HUES48 (cell line): ENCODE data around the gene SAP30.

ENCODE experiments used
- H3K27ac ChIP-seq: one replicate; pipeline ENCODE4 v1.7.0; 2013; ENCODE audit warnings: low read depth, low read length, inconsistent platforms
- H3K27me3 ChIP-seq: 2 replicates; pipeline ENCODE4 v1.6.1; 2013; ENCODE audit warnings: mild to moderate bottlenecking, low read length; ENCODE audit not compliant: control insufficient read depth, insufficient read depth
- H3K36me3 ChIP-seq: 2 replicates; pipeline ENCODE4 v1.6.1; 2013; ENCODE audit warnings: low read length; ENCODE audit not compliant: control insufficient read depth, insufficient read depth
- H3K4me1 ChIP-seq: 2 replicates; pipeline ENCODE4 v1.6.1; 2013; ENCODE audit warnings: mild to moderate bottlenecking, low read length; ENCODE audit not compliant: control insufficient read depth, insufficient read depth
- H3K4me3 ChIP-seq: 2 replicates; pipeline ENCODE4 v1.5.1; 2013; ENCODE audit warnings: mild to moderate bottlenecking, low read depth, low read length
- H3K9ac ChIP-seq: 2 replicates; pipeline ENCODE4 v1.6.1; 2013; ENCODE audit warnings: mild to moderate bottlenecking, low read depth, low read length, moderate library complexity
- H3K9me3 ChIP-seq: 2 replicates; pipeline ENCODE4 v1.6.1; 2013; ENCODE audit warnings: low read length; ENCODE audit not compliant: control insufficient read depth, insufficient read depth

The SAP30 gene

DNA sequence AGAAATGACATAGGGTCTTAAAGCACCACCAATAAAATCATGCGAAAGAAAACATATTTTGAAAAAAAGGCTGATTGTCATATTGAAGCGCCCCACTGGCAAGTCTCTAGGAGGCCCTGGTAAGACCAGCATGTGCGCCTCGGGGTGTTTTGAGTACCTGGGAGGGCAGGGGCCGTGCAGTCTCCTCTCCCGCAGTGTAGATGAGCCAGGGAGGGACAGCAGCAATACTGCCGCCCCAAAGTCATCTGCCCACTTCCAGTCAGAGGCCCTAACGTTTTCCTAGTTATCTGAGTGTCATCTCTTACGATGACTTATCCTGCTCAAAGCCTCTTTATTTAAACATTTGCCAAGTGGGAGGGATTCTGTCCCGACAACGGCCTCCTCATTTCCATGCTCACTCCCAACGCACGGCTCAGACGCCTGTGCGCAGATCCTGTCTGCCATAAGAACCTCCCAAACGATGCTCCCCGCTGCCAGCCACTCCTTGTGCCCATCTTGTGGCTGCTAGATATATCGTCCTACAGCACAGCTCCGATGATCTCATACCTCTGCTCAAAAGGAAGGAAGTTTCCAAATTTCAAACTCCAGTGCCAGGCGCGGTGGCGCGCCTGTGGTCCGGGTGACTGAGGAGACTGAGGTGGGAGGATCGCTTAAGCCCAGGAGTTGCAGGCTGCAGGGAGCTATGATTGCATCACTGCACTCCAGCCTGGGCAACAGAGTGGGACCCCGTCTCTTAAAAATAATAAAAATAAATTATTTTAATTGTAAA, 45.3 kb downstream of the SAP30 start:
- Histone ChIP-seq H3K4me3 (no peak overlapping the region), H3K9ac (no peak overlapping the region)

DNA sequence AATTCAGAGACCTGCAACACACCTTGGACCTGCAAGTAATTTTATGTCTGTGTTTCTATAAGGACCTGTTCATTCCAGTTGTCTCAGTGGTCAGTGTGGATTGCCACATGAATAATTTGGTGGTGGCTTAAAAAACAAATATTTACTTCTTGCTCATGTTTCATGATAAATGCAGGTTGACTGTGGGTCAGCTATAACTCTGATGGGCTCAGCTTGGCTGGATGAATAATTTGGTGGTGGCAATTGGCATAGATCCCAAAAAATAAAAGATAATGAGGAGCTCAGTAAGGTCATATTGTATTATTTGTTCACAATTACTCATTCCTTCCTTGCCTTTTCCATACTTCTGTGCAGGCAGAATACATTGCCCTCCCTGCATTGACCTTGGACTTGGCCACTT, 47.1 kb downstream of the SAP30 start:
- Histone ChIP-seq H3K36me3 (no peaks in the 10 kb centered on the region), H3K9ac (no peak overlapping the region), H3K4me1 (no peaks in the 10 kb centered on the region), H3K27ac (no peak overlapping the region), H3K4me3 (no peak overlapping the region), H3K27me3 (no peaks in the 10 kb centered on the region), H3K9me3 (no peaks in the 10 kb centered on the region)

More for the DNA sequence above, 45.3 kb downstream of the SAP30 start:
- Histone ChIP-seq H3K27me3 (no peaks in the 10 kb centered on the region), H3K27ac (no peak overlapping the region), H3K4me1 (no peaks in the 10 kb centered on the region), H3K36me3 (no peaks in the 10 kb centered on the region), H3K9me3 (no peaks in the 10 kb centered on the region)

DNA sequence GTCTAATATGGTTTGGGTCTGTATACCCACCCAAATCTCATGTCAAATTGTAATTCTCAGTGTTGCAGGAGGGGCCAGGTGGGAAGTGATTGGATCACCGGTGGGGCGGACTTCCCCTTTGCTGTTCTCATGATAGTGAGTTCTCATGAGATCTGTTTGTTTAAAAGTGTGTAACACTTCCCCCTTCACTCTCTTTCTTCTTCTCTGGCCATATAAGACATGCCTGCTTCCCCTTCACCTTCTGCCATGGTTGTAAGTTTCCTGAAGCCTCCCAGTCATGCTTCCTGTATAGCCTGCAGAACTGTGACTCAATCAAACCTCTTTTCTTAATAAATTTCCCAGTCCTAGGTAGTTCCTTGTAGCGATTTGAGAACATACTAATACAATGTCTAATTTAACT, 47.9 kb downstream of the SAP30 start:
- H3K27me3 ChIP-seq: no peaks in the 10 kb centered on the region
- no peaks in the 10 kb centered on the region for H3K9me3 ChIP-seq
- no peak overlapping the region for H3K27ac ChIP-seq
- no peaks in the 10 kb centered on the region for H3K36me3 ChIP-seq
- no peaks in the 10 kb centered on the region for H3K4me1 ChIP-seq
- no peak overlapping the region for H3K9ac ChIP-seq
- H3K4me3 ChIP-seq: no peak overlapping the region

DNA sequence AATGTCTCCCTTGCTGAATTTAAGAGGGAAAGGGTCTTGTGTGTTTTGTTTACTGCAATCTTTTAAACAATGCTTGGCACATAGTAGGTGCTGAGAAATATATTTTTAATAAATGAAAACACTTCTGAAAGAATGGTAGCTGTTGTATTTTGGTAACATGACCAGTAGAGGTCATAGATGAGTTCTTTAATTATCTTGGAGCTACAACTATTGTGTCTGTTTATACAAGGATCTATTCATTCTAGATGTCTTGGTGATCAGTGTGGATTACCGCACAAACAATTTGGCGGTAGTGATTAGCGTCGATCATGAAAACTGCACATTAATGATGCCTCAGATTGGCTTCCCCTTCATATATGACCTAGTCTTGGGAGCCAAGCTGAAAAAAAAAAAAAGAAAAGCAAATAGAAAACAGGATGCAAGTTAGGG, 49.6 kb downstream of the SAP30 start:
- Histone ChIP-seq H3K4me1 (no peaks in the 10 kb centered on the region), H3K4me3 (no peak overlapping the region), H3K27ac (no peak overlapping the region), H3K9ac (no peak overlapping the region), H3K27me3 (no peaks in the 10 kb centered on the region), H3K36me3 (no peaks in the 10 kb centered on the region), H3K9me3 (no peaks in the 10 kb centered on the region)

DNA sequence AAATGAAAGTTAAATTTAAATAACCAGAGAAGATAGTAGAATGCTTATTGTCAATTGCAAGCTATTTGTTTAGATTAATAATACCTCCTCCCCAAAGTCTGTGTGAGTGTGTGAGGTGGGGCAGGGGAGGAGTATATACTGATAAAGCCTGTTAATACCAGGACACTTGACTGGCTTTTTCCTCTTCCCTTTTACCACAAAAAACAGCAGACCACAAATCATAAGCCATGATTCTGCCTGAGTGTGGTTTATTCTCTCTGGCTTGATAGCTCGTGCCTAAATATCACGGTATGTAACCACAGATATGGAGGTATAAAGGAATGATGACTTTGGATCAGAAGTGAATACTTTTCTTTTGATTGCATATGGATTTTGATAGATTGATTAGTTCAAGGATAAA, 50.0 kb downstream of the SAP30 start:
- H3K4me1 ChIP-seq: no peaks in the 10 kb centered on the region
- H3K27me3 ChIP-seq: no peaks in the 10 kb centered on the region
- H3K27ac ChIP-seq: no peak overlapping the region
- H3K9ac ChIP-seq: no peak overlapping the region
- no peaks in the 10 kb centered on the region for H3K9me3 ChIP-seq
- no peak overlapping the region for H3K4me3 ChIP-seq
- H3K36me3 ChIP-seq: no peaks in the 10 kb centered on the region

DNA sequence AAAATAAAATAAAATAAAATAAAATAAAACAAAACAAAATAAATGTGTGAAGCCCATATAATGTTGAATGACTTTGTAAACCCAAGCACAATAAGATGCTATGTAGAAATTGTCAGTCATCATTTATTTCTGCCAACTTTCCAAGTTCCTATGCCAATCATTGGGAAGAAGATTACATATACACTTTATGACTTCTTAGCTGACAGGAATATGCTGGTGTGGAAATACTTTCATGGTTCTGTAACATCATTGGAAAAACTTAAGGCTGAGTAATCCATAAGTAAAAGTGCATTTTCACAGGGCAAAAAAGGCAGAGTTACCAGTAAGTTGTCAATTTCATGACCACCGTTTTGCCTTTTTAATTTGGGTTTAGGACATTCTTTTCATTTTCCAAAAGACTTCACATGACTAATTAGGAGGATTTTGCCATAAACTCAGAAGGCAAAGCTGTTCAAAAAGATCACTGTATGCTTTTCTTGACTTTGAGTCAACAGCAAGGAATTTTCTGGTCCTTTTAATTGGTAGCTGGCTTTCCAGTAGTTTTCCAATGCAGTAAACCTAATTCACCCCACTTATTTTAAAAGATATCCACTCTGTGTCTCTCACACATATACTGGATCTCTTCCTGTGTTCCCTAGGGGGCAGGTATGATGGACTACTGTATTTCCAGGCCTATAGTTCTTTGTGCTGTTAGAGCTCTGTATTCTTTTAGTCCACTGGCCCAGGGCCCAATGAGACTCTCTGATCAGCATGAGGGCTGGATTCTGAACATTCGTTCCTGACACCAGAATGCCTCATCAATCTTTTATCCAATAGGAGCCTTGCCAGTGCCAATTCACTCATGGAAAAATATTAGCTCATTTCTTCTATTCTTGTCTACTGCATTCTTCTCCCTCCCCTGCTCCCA, 54.4 kb downstream of the SAP30 start:
- Histone ChIP-seq H3K9ac (no peak overlapping the region), H3K27ac (no peak overlapping the region), H3K4me3 (no peak overlapping the region), H3K27me3 (no peaks in the 10 kb centered on the region), H3K4me1 (no peaks in the 10 kb centered on the region), H3K36me3 (no peaks in the 10 kb centered on the region), H3K9me3 (no peaks in the 10 kb centered on the region)

DNA sequence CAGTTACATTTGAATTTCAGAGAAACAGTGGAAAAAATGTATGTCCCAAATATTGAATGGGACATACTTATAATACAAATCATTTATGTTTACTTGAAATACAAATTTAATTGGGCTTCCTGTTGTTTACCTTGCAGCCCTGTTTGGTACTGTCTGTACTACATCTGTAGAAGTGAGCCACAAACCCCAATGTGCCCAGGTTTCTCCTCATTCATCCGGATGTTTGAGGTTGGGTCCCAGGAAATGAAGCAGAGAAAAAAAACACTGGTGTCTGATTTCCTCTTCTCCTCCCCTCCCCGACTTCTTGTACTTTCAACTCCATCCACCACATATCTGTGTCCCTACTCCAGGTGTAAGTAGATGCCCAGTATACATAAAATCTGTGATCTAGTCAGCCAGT, 55.3 kb downstream of the SAP30 start:
- H3K9ac ChIP-seq: no peak overlapping the region
- H3K27ac ChIP-seq: no peak overlapping the region
- no peak overlapping the region for H3K4me3 ChIP-seq
- no peaks in the 10 kb centered on the region for H3K27me3 ChIP-seq
- H3K36me3 ChIP-seq: no peaks in the 10 kb centered on the region
- no peaks in the 10 kb centered on the region for H3K9me3 ChIP-seq
- no peaks in the 10 kb centered on the region for H3K4me1 ChIP-seq
